Duodenal mucosa (tissue), 2 donors: ENCODE results near the gene WDR59.
"Not testable (repeated sequence)": the region's sequence is repeated elsewhere in the genome, so short reads cannot be mapped to it uniquely, and the experiment has no call there.

ENCODE experiments used
- H3K27ac ChIP-seq: one replicate; pipeline ENCODE4 v1.7.0; 2013; ENCODE audit warnings: low read depth, low read length
- H3K27me3 ChIP-seq, 2 donors: one replicate each; pipeline ENCODE4 v1.7.0; 2013; ENCODE audit warnings: low read length in 2 of 2, control low read depth in 1 of 2; ENCODE audit not compliant: insufficient read depth in 2 of 2, control insufficient read depth in 1 of 2
- H3K36me3 ChIP-seq, 2 donors: one replicate each; pipeline ENCODE4 v1.7.0; 2013; ENCODE audit warnings: low read length in 2 of 2, control low read depth in 1 of 2; ENCODE audit not compliant: insufficient read depth in 2 of 2, control insufficient read depth in 1 of 2
- H3K4me1 ChIP-seq, 2 donors: one replicate each; pipeline ENCODE4 v1.7.0; 2013; ENCODE audit warnings: low read length in 2 of 2, control low read depth in 1 of 2; ENCODE audit not compliant: insufficient read depth in 2 of 2, control insufficient read depth in 1 of 2
- H3K4me3 ChIP-seq, 2 donors: one replicate each; pipeline ENCODE4 v1.7.0; 2013; ENCODE audit warnings: low read length in 2 of 2, low read depth in 1 of 2
- H3K9ac ChIP-seq, 2 donors: one replicate each; pipeline ENCODE4 v1.7.0; 2013; ENCODE audit warnings: low read length in 2 of 2, low read depth in 1 of 2
- H3K9me3 ChIP-seq, 2 donors: one replicate each; pipeline ENCODE4 v1.7.0; 2013; ENCODE audit warnings: low read length in 2 of 2, control low read depth in 1 of 2; ENCODE audit not compliant: control insufficient read depth in 1 of 2

The WDR59 gene

DNA sequence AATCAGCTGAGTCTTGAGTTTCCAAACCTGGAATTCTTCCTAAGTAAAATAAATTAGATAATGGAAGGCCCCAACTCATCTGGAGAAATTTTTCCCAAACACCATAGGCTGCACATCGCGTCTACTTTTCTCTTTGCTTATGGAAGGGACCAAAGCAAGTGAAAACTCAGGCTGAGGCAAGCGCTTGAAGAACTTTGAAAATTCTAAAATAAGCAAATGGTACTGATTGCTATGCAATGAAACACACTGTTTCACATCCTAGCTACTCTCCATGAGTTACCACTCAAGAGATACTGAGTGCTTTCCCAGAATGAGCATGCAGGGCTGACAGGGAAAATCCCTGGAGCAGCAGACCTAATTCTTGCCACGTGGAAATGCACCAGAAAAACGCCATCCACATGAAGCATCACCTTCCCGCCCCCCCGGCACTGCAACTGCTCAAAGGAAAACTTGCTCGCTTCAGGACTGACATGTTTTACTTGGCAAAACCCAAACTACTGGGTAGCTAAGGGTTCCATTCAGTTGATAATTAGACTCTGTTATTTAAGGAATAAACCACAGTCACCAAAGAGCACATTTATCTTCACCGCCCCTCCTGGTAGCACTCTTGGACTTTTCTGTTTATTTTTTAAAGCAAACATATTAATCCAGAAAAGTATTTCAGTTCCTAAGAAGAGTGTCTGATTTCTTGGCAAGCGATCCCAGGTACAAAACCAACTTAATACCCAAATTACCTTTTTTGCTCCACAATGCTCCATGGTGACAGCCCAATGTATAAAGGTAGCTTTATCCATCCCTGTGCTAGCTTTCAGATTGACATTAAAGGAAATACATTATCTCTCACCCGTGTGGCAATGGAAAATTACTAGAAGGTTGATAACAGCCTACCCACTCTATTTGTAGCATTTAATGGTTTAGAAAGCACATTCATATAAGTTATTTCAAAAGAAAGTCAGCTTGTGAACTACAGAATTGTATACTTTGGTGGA, 62.5 kb downstream of the WDR59 start:
- H3K4me1 ChIP-seq, result no peaks in the 10 kb centered on the region
- no peaks in the 10 kb centered on the region for H3K9me3 ChIP-seq
- no peak overlapping the region for H3K4me3 ChIP-seq
- H3K36me3 ChIP-seq, result peaks cover 9 to 48% of the 10 kb centered on the region in 2 donors
- H3K27me3 ChIP-seq, result no peaks in the 10 kb centered on the region
- no peak overlapping the region for H3K9ac ChIP-seq
- no peak overlapping the region for H3K27ac ChIP-seq

DNA sequence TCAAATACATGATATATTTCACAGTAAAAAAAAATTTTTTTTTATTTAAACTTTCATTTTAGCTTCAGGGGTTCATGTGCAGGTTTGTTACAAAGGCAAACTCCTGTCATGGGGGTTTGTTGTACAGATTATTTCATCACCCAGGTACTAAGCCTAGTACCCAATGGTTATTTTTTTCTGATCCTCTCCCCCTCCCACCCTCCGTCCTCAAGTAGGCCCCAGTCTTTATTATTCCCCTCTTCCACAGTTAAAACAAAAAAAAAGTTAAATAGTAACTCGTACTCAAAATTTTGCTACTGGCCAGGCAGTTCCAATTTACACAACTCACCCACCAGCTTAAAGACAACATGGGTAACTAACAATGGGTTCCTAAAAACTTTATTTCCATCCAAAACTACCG, 63.9 kb downstream of the WDR59 start:
- no peak overlapping the region for H3K27ac ChIP-seq
- H3K9me3 ChIP-seq, result no peaks in the 10 kb centered on the region
- no peak overlapping the region for H3K4me3 ChIP-seq
- H3K4me1 ChIP-seq, result no peaks in the 10 kb centered on the region
- H3K9ac ChIP-seq, result no peak overlapping the region
- H3K27me3 ChIP-seq, result no peaks in the 10 kb centered on the region
- H3K36me3 ChIP-seq, result peaks cover 18 to 57% of the 10 kb centered on the region in 2 donors

DNA sequence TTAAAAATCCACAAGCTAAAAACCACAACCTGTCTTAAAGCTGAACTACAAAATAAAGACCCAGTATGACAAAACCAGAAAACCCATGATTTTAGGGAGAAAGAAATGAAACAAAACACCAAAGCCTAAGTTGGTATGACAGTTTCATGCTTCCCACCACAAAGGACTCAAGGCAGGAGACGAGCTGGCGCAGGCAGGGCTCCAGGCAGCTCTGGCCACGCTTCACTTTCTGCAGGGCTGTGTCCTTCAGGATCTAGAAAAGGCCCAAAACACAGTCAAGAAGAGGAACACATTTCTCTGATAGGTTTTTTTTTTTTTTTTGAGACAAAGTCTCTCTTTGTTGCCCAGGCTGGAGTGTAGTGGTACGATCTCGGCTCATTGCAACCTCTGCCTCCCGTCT, 75.3 kb downstream of the WDR59 start:
- peaks cover 39 to 74% of the 10 kb centered on the region in 2 donors for H3K36me3 ChIP-seq

DNA sequence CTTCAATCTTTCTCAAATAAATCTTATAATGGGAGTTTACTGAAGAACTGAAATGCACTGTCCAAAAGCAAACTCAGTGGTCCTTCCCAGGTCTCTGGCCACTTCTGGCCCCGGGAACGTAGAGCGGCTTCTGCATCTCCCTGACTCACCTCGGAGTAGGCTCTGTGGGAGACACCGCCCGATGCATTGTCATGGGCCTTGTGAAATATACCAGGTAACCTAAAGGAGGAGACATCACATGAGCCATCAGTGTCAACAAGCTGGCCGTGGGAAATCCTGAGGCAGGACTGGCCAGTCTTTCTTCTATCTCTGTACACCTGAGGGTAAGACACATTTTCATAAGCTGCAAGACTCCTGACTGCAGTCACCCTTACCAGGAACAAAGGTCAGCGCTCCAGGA, 76.2 kb downstream of the WDR59 start:
- not testable (repeated sequence) for H3K27me3 ChIP-seq, H3K9ac ChIP-seq, H3K4me1 ChIP-seq, H3K27ac ChIP-seq, H3K4me3 ChIP-seq
- H3K9me3 ChIP-seq, result peaks cover 20 to 21% of the 10 kb centered on the region in 2 donors
- peaks cover 34 to 69% of the 10 kb centered on the region in 2 donors for H3K36me3 ChIP-seq

More for the DNA sequence above, 75.3 kb downstream of the WDR59 start:
- Histone ChIP-seq H3K4me3 (no peak overlapping the region), H3K9me3 (peaks cover 22 to 24% of the 10 kb centered on the region in 2 donors), H3K27me3 (no peaks in the 10 kb centered on the region), H3K27ac (no peak overlapping the region), H3K4me1 (no peaks in the 10 kb centered on the region), H3K9ac (no peak overlapping the region)

DNA sequence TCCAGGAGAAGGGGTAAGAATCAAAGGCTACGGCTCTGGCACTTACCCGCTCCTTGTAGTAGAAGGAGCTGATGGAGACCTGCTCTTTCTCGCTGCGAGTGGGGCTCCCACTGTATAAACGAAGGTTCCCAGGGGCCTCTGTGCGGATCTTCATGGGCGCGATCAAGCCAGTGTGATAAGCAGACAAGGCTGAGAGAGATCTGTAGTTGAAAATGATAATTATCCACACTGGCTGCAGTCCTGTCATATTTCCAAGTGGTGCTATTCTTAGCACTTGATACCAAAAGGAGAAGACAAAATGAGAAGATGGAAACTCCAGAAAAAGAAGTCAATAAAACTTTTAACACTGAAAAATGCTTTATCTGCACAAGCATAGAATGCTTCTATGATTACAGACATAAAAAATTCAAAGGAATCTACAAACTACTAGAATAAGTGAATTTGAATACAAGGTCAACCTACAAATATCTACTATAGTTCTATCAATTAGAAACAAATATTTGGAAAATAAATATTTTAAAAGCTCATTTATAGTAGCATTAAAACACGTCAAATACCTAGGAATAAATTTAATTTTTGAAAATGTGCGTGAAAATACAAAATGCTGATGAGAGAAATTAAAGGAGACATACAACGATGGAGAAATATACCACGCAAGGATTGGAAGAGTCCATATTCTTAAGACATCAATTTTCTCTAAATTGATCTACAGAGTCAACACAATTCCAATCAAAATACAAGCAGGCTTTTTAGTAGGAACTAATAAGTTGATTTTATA, 80.8 kb downstream of the WDR59 start:
- H3K4me1 ChIP-seq, result no peaks in the 10 kb centered on the region
- H3K27ac ChIP-seq, result no peak overlapping the region
- H3K27me3 ChIP-seq, result no peaks in the 10 kb centered on the region
- no peak overlapping the region for H3K9ac ChIP-seq
- no peak overlapping the region for H3K4me3 ChIP-seq
- peaks cover 0 to 2% of the 10 kb centered on the region in 2 donors for H3K9me3 ChIP-seq
- peaks cover 31 to 64% of the 10 kb centered on the region in 2 donors for H3K36me3 ChIP-seq

DNA sequence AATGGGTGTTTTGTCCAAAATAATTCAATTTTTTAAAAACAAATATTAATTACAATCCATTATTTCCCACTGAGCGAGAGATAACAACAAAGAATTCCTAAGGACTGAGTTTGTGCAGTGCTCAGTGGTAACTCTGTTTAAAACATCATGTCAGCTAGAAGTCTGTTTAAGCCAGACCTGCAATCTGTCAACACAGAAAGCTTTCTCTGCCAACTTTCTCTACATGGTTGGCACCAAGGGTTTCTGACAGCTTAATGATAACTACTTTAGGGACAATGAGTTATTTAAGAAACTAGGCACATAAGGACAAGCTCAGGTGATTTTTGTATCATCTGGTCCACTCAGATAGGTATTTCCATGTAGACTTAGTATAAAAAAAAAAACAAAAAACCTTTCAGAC, 81.8 kb downstream of the WDR59 start:
- H3K27me3 ChIP-seq, result no peaks in the 10 kb centered on the region
- H3K4me3 ChIP-seq, result no peak overlapping the region
- H3K4me1 ChIP-seq, result no peaks in the 10 kb centered on the region
- H3K27ac ChIP-seq, result no peak overlapping the region
- no peak overlapping the region for H3K9ac ChIP-seq
- peaks cover 34 to 67% of the 10 kb centered on the region in 2 donors for H3K36me3 ChIP-seq
- H3K9me3 ChIP-seq, result peaks cover 0 to 2% of the 10 kb centered on the region in 2 donors

- Histone ChIP-seq H3K27ac (no peak overlapping the region), H3K4me3 (no peak overlapping the region), H3K36me3 (peaks cover 33 to 61% of the 10 kb centered on the region in 2 donors)
Observed at GRCh38 chr16:74902161-74902560, 82.8 kb downstream of the WDR59 start.

DNA sequence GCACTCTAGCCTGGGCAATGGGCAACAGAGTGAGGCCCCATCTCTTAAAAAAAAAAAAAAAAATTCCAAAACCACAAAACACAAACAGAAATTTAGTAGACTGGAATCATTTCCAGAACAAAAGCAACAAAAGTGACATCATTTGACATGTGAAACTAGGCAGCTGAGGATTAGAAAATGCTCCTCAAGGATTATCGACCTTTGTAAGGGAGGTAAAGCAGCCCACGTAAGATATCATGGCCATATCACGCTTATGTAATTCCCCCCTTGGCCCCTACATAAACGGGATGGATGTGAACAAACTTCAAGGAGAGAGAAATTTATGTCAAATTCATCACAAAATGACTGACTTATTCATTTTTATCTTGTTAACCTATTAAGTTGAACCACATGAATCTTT, 83.3 kb downstream of the WDR59 start:
- H3K4me3 ChIP-seq, result no peak overlapping the region
- H3K9me3 ChIP-seq, result no peaks in the 10 kb centered on the region
- no peak overlapping the region for H3K27ac ChIP-seq
- H3K36me3 ChIP-seq, result peaks cover 31 to 59% of the 10 kb centered on the region in 2 donors
- no peaks in the 10 kb centered on the region for H3K27me3 ChIP-seq
- no peaks in the 10 kb centered on the region for H3K4me1 ChIP-seq
- H3K9ac ChIP-seq, result no peak overlapping the region

More at GRCh38 chr16:74902161-74902560, 82.8 kb downstream of the WDR59 start:
- no peak overlapping the region for H3K9ac ChIP-seq
- H3K9me3 ChIP-seq, result no peaks in the 10 kb centered on the region
- no peaks in the 10 kb centered on the region for H3K27me3 ChIP-seq
- H3K4me1 ChIP-seq, result no peaks in the 10 kb centered on the region

DNA sequence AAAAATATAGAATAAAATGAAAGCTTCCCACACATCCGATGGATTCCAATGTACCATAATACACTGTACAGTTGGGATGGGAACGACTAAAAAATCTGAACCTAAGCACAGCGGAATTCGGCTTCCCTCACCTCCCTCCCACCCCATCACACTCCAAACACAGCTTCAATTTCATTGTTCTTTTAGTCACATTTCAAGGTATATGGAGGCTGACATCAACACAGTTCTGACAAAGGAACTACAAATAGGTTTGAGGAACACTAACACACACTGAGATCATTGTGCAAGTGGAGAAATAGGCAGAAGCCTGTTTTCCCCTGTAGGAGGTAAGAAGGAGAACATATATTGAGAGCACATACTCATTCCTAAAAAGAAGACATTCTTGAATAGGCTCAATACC, 85.1 kb downstream of the WDR59 start:
- H3K4me1 ChIP-seq, result no peaks in the 10 kb centered on the region
- H3K36me3 ChIP-seq, result peaks cover 26 to 58% of the 10 kb centered on the region in 2 donors
- H3K9me3 ChIP-seq, result no peaks in the 10 kb centered on the region
- H3K27ac ChIP-seq, result no peak overlapping the region
- H3K9ac ChIP-seq, result no peak overlapping the region
- H3K27me3 ChIP-seq, result no peaks in the 10 kb centered on the region
- H3K4me3 ChIP-seq, result no peak overlapping the region

GRCh38 chr16:74898659-74899058, 86.3 kb downstream of the WDR59 start:
- Histone ChIP-seq H3K36me3 (peaks cover 26 to 55% of the 10 kb centered on the region in 2 donors), H3K4me3 (no peak overlapping the region), H3K27ac (no peak overlapping the region), H3K9me3 (no peaks in the 10 kb centered on the region), H3K27me3 (no peaks in the 10 kb centered on the region), H3K4me1 (no peaks in the 10 kb centered on the region), H3K9ac (no peak overlapping the region)
